GM11168 (cell line): Measurements from ENCODE around the gene MEAF6.

Experiments used
- in situ Hi-C: fragments of 300-500 bp; cut with MboI; formaldehyde crosslinking; loops from one replicate; pipeline ENCODE4 v1.12.0; 2022; ENCODE audit warnings: low sequenced_read_pairs; ENCODE audit not compliant: unreplicated experiment

MEAF6 gene

DNA sequence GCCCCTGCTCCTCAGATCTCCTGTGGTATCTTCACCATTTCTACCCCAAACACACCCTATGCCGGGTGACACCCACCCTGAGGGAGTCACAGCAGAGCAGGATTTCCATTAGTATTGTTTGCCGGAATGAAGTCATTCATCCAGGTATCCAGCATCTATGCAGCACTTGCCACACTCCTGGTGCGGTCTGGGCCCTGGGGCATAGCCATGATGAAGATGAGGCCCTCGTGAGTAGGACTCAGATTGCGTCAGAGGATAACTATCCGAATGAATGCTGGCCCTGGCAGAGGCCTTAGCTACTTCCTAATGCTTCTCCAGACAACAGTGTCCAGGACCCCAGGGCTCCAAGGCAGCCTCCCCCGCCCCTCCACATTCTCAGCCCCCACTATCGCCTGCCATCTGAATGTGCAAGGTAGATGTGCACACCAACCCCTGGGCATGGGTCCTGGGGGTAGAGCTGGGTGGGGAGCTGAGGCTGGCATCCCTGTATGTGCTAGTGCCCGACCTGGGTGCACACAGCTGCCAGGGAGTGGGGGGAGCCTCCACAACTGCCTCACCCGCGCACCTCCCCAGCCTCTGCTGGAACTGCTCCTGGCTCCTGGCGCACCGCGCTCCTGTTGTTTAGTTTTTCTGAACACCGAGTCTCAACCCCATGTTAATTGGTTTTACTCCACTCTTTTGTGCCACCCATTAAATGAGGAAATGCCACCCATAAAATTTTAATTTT lies 65.7 kb downstream of the MEAF6 start:
- in situ Hi-C loops, result no loop called here

DNA sequence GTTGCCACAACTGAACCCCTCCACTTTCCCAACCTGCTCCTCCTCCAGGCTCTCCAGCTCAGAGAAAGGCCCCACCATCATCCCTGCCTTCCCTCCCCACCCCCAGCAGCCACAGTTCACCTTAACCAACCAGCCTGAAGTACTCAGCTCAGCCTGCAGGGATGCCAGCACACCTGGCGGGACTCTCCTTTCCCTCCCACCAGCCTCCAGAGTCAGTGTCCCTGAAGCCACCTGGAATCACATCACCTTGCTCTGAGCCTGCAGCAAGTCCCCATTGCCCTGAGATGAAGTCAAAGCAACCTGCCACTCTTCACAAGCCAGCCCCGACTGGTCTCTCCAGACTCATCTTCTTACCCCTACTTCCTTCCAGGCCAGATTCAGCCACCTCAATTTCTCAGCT lies 66.4 kb downstream of the MEAF6 start:
- in situ Hi-C loops, result no loop called here

DNA sequence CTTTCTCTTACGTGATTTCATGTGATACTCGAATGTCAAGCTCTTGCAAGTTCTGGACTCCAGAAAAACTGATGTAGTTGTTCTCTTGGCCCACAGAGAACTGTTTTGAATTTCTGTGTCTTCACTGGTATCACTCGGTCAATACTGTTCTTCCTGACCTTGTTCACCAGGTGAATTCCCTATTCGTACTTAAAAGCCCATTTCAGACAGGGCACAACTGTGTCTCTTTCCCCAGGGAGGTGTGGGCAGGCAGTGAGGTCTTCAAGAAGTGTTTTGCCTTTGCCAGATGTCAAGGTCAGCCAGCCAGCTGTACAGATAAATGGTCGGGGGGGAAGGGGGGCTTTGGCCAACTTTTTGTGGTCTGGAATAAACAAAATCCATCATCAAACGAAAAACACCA lies 67.7 kb downstream of the MEAF6 start:
- in situ Hi-C loops, result no loop called here

- in situ Hi-C loops, result no loop called here
Observed at GRCh38 chr1:37442644-37443043, 71.9 kb downstream of the MEAF6 start.
